Inferior parietal cortex (tissue), 1 donor: Measurements from ENCODE around the gene PCED1B.

Experiments used
- DNase-seq: peaks from one replicate; pipeline ENCODE4 v3.0.0-alpha.2; 2016; ENCODE audit errors: extremely low spot score

PCED1B gene

DNA sequence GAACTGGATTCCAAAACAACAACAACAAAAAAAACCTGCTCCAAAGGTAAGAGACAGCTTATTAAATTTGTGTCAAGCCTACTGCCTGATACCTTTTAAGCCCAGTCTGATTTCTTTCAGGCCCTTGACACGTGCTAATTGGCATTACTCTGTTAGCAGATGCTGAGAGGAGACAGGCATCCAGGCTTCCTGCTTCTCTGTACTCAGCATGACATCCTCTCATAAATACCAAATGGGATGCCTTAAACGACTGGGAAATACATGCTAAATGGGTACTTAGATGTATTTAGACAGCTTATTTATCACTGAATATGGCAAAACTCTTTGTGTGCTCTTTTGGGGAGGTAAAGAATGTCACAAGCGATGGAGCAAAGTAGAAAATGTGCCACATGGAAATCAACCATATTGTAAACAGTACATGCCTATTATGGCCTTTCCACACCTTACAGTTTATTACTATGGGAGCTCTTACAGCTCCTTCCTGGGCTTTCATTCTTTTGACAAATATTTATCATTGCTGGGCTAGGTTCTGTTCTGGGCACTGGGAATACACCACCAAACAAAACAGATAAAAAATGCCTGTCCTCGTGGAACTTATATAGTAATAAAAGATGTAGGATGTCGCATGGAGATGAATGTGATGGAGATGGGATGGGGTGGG lies 11.5 kb upstream of the PCED1B start:
- no peak for DNase-seq

- no peak for DNase-seq
Measured at GRCh38 chr12:47068539-47068938, 10.9 kb upstream of the PCED1B start.

DNA sequence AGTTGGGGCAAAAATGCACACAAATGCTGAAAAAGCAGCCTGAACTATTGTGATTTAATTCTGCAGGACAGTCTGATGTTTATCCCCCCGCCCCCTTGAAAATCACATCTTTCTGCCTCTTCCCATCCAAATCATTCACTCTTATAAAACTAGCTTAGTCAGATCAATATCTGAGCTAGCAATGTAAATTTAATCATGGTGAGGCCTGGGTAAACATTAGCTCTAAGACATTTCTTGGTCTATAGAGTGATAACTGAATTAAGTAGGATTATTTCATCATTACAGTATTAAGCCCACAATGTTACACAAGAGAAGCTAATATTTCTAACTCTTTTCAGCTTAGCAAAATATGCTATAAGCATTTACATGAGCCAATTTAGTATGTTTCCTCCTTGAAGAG lies 9.1 kb upstream of the PCED1B start:
- DNase-seq = no peak

- DNase-seq = no peak
Measured at GRCh38 chr12:47071241-47071852, 8.1 kb upstream of the PCED1B start.

DNA sequence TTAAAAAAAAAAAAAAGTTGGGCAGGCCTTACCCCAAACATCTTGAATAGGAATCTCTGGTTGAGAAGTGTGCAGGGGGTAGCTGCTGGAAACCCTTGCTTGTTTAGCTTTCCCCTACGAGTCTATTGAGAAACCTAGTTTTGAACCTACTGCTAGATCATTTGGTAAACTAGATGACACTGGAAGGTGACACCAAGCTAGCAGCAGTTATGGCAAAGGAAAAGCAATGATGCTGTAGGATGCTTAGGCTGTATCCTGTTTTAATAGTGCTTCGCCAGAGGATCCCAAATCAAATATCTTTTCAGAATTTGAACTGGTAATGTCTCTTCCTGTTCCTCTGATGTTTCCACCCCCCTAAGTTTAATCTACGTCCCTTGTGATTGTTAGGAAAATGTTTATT lies 5.5 kb upstream of the PCED1B start:
- DNase-seq = no peak

DNA sequence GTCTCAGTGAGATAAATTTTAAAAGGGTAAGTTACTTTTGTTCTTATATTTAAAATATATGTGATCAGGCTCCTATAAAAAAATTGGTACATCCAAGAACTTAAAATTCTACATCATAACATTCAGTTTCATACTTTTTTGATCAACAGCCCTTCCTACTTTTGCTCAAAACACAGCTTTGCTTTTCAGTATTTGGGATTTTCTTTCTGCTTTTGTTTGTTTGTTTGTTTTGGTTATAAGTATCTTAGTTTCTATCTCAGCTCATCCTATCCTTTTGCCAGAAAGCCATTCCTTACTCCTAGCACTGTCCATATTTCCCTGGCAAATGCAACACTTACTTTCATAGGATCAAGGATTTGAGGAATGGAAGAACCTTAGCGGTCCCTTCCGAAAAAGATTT lies 4.7 kb upstream of the PCED1B start:
- DNase-seq = no peak

DNA sequence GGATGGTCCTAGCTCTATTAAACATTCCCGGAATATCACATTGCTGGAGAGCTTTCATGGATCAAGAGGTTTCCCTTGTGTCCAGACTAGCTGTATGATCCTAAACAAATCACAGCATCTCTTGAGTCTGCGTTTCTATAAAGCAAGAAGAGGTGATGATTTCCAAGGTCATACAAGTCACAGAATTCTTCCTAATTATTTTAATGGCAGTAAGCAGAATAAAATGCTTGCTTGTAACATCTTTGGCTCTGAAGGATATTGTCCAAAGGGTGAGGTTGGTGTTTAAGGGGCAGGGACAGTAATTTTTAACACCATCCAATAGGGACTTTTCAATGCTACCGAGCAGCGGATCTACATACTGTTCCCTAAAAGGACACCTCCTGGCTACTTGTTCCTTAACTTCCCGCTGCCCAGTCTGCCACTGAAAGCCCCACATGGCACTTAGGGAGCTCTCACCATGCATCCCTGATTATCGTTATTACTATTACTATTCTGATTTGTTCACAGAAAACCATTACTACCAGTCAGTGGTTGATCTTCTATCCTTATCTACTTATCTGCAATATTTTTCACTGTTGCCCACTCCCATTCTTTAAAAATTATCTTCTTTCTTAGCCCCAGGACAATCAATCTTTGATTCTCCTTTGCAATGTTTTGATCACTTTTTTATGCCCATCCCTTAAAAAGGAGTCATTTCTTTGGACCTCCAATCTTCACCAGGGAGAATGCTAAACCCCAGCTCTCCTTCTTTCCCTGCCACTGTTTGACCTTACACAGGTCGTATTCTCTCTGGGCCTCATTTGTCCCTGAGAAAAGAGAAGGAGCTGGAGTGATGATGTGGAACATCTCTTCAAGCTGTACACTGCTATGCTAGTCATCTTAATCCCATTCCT lies 4.0 kb upstream of the PCED1B start:
- no peak for DNase-seq

DNA sequence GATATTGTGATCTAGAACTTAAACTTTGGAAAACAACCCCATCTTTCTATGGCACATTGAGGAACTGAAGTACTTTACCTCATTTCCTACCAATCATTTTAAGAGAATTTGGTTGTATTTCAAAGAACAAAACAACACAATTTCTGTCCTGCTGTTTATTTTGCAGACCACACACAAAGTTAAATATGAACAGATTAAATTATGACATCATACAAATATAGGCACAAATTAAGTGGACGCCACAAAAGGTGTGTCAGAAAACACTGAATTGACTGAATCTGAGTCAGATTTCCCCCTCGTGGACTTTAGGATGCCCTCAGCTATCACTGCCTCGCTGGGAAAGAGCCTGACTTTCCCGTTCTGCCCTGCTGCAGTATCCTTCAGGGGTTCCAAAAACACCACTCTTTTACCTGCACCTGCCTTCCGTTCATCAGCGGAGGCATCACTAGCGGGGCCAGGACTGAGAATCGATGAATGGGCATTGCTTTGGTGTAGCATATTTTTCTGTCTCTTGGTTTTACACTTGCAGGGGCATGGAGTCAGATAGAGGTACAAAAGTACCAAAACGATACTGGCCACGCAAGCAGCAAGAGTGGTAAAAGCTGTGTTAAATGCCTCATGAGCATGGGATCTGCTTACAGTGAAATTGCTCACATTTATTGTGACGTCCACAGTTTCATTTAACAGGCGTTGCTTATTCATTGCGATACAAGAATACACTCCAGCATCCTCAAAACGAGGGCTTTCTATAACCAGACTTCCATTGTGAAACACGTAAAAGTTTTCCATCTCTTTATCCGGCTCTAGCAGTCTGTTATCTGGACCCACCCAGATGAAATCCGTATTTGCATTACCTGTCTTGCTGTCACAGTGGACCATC lies 2.0 kb upstream of the PCED1B start:
- DNase-seq = no peak

DNA sequence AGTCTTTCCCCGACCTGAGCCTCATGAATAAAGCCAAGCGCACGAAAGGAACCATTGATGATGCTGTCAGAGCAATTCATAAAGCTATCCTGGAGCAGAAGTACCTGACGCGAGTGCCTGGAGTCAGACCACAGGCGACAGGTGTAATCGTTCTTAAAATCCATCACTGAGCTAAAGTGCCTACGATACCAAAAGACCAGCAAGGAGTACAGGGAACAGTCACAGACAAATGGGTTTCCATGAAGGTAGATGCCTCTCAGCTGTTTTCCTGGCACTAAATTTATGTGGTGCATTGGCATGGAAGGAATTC lies 1.4 kb upstream of the PCED1B start:
- no peak for DNase-seq

DNA sequence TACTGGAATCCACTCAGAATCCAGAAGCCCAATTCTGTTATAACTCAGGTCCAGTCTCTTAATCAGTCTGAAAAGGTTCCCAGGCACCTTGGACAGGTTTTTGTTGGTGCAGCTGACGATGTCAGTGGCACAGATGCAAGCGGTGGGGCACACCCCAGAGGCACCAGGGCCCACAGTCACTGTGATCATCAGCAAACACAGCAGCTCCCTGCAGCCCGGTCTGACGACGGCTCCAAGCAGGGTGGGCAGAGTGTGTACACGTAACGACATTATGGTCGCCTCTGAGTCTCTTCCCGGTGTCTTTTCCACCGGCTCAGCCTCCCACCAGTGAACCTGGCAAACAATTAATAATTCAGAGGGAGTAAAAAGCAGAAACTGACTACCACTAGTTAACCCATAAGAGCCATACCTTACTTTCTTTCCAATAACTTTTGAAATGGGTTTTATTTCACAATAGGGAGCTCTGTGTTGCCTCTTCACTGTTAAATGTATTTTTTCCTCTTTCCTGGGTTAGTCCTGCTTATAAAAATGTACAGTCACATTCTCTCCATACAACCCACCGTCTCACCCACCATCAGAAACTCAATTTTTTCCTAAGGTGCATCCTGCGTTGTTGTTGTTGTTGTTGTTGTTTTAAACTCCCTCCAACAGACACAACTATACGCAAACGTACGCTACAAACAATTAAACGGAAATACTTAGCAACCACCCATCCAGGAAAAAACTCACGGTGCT lies 521 bp upstream of the PCED1B start:
- DNase-seq = no peak

- DNase-seq = no peak
Measured at GRCh38 chr12:47079981-47080724, 732 bp downstream of the PCED1B start.

DNA sequence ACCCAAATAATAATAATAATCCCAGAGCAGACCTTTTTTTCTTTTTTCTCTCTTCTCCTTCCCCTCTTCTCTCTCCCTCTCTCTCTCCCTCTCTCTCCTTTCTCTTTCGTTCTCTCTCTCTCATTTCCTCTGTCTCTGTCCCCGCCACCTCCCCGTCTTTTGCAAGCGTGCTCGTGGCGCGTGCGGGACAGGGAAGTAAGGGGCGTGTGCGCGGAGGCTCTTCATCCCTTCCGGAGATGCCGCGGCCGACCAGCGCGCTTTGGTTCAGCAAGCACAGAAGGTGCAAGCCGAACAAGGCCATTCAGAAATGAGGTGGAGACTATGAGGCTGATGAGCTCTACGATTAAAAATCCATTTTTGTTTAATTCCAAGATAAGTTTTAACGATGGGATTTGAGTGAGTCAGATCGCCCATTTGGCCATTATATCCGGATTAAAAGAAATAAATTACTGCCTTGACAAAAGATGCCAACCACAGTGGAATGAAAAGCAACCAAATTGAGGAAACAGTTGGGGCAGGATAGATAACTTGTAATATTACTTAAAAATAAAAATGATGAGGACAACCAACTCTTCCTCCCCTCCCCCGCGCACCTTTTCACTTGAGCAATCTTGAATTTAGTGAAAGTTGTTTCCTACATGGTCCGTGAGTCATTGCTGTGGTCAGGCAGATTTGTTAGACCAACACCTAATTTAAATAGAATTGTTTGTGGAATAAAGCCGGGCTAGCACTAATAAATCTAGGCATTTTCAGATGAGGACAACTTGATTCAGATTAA lies 1.5 kb downstream of the PCED1B start:
- DNase-seq = no peak

- no peak for DNase-seq
Measured at GRCh38 chr12:47082283-47082682, 2.9 kb downstream of the PCED1B start.

GRCh38 chr12:47082796-47083621 lies 3.6 kb downstream of the PCED1B start:
- no peak for DNase-seq

- DNase-seq = no peak
Measured at GRCh38 chr12:47084172-47084571, 4.8 kb downstream of the PCED1B start.

- DNase-seq = no peak
Measured at GRCh38 chr12:47085815-47086252, 6.4 kb downstream of the PCED1B start.

DNA sequence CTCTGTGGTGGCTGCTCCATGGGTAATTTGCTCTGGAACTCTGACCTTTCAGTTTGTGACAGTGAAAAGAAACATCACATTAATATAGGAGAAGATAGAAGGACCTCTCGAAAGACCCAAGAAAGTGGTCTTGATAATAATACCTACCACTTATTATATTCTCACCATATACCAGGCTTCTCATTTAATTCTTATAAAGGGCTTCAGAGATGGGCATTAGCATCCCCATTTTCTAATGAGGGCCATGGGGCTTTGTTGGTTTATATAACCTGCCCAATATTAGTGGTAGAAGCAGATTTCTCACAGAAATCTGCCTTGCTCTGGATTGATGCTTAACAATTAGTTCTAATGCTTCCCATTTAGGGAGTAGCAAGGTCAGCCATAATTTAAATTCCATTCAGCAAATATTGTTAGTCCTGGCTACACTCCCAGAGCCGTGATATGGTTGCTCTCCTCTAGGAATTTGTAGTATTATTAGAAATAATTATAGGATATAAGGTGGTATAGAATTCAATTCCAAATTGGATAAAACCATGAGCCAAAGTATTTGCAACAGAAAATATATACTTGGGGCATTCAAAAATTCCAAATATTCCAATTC lies 7.8 kb downstream of the PCED1B start:
- no peak for DNase-seq
